NCI-H524 (cell line): ENCODE measurements around the gene ATXN7L2.

Experiments used
- DNase-seq, 2 experiments: peaks; one replicate each; lab custom pipeline; 2025; lab: John Stamatoyannopoulos, UW

Gene ATXN7L2

GRCh38 chr1:109527098-109527811 lies 43.5 kb downstream of the ATXN7L2 start:
- DNase-seq, result no peak

- DNase-seq, result peak; percentile 71 to 88
These were observed 44.4 kb downstream of the ATXN7L2 start for GRCh38 chr1:109527846-109528695.

GRCh38 chr1:109528712-109529111 lies 45.0 kb downstream of the ATXN7L2 start:
- DNase-seq, result no peak

- DNase-seq, result peak; percentile 91 to 93
These were observed 46.3 kb downstream of the ATXN7L2 start for GRCh38 chr1:109529881-109530456.

GRCh38 chr1:109530457-109531087 lies 46.9 kb downstream of the ATXN7L2 start:
- peak; percentile 94 to 99 for DNase-seq

GRCh38 chr1:109531380-109531779 lies 47.7 kb downstream of the ATXN7L2 start:
- DNase-seq, result no peak

GRCh38 chr1:109531826-109532364 lies 48.2 kb downstream of the ATXN7L2 start:
- DNase-seq, result peak in 1 of 2 experiments; percentile 50

- peak; percentile 71 to 87 for DNase-seq
These were observed 48.8 kb downstream of the ATXN7L2 start for GRCh38 chr1:109532365-109533136.

GRCh38 chr1:109534307-109534858 lies 50.7 kb downstream of the ATXN7L2 start:
- no peak for DNase-seq

GRCh38 chr1:109535481-109535880 lies 51.8 kb downstream of the ATXN7L2 start:
- no peak for DNase-seq

- DNase-seq, result peak in 1 of 2 experiments; percentile 12
These were observed 52.3 kb downstream of the ATXN7L2 start for GRCh38 chr1:109535971-109536491.

- no peak for DNase-seq
These were observed 53.9 kb downstream of the ATXN7L2 start for GRCh38 chr1:109537450-109538178.

GRCh38 chr1:109538827-109539555 lies 55.3 kb downstream of the ATXN7L2 start:
- DNase-seq, result no peak

GRCh38 chr1:109539676-109540075 lies 56.0 kb downstream of the ATXN7L2 start, which contains the start of gene GPR61:
Gene GPR61 (plus strand): TSS chr1:109539872. CDS start chr1:109543023, 3,151 bp downstream.
- no peak for DNase-seq

GRCh38 chr1:109541102-109541501 lies 57.4 kb downstream of the ATXN7L2 start:
- no peak for DNase-seq
